Panc1 (cell line): ENCODE data around the gene TNFAIP8L3.

Experiments used
- REST ChIP-seq, 2 experiments: IDR thresholded peaks; 2 replicates each; pipeline ENCODE4 v1.6.1; 2011 to 2012; ENCODE audit warnings: low read depth in 2 of 2, control low read depth in 1 of 2, low read length in 1 of 2, mild to moderate bottlenecking in 1 of 2, moderate library complexity in 1 of 2; ENCODE audit not compliant: insufficient read depth in 1 of 2
- SIN3A ChIP-seq: IDR thresholded peaks from 2 replicates; pipeline ENCODE4 v1.6.1; 2012; ENCODE audit warnings: low read depth, mild to moderate bottlenecking, low read length, moderate library complexity, borderline replicate concordance; ENCODE audit not compliant: insufficient read depth

GRCh38 chr15:51139091-51139490, 44.4 kb upstream of the TNFAIP8L3 start:
- TF ChIP-seq SIN3A (no peak), REST (IDR thresholded peaks at IDR 0.05; ENCODE audit: insufficient read depth in 1 of 2, low read depth in 2 of 2, low read length in 1 of 2) (no peak)
